ENCODE measurements around the gene ESPN.

Gene ESPN

DNA sequence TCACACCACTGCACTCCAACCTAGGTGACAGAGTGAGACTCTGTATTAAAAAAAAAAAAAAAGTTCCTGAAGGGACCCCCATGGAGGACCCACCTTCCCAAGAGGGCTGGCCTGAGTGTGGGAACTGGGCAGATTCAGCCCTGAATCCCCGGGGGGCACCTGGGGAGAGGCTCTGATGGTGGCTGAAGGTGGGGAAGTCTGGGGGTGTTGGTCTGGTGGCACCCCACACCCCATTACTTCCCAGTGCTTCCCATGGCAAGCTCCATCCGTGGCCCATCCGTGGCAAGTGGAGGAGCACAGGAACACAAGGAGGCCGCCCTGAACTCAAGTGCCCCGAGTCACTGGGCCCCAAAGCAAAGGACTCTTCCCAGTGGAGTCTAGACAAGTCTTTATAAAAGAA is 42.2 kb downstream of the ESPN start:
- Mint-ChIP-seq H3K27me3 (ENCODE audit: low read depth) (no peaks in the 10 kb centered on the region), H3K27ac (peak overlapping the region; percentile 34), H3K4me3 (peak overlapping the region; percentile 63), H3K36me3 (ENCODE audit: low read depth) (peaks cover 27% of the 10 kb centered on the region), H3K9me3 (no peaks in the 10 kb centered on the region), H3K4me1 (ENCODE audit: low read depth) (peaks cover 20% of the 10 kb centered on the region)
- DNase-seq (ENCODE audit: low spot score): no peak

DNA sequence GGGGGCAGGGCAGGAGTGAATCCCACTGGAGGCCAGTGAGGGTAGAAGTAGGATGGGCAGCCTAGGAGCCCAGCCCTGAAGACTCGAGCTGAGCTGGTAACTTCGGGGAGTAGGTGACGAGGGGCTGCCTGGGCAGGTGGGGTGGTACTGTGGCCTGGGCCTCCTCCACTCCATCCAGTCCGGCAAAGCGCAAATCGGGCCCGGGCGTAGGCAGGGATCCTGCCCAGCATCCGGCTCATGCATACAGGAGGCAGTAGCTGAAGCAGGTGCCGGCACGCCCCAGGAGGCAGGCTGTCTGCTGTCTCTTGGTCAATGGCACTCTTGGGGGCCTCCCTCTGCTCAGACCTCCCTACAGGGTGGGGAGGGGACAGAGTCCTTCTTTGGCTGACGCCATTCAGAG is 42.6 kb downstream of the ESPN start:
- peaks cover 19% of the 10 kb centered on the region for H3K4me1 Mint-ChIP-seq (ENCODE audit: low read depth)
- DNase-seq (ENCODE audit: low spot score): no peak
- peaks cover 24% of the 10 kb centered on the region for H3K36me3 Mint-ChIP-seq (ENCODE audit: low read depth)
- H3K4me3 Mint-ChIP-seq: no peak overlapping the region
- no peaks in the 10 kb centered on the region for H3K27me3 Mint-ChIP-seq (ENCODE audit: low read depth)
- peak overlapping the region; percentile 34 for H3K27ac Mint-ChIP-seq
- no peaks in the 10 kb centered on the region for H3K9me3 Mint-ChIP-seq

DNA sequence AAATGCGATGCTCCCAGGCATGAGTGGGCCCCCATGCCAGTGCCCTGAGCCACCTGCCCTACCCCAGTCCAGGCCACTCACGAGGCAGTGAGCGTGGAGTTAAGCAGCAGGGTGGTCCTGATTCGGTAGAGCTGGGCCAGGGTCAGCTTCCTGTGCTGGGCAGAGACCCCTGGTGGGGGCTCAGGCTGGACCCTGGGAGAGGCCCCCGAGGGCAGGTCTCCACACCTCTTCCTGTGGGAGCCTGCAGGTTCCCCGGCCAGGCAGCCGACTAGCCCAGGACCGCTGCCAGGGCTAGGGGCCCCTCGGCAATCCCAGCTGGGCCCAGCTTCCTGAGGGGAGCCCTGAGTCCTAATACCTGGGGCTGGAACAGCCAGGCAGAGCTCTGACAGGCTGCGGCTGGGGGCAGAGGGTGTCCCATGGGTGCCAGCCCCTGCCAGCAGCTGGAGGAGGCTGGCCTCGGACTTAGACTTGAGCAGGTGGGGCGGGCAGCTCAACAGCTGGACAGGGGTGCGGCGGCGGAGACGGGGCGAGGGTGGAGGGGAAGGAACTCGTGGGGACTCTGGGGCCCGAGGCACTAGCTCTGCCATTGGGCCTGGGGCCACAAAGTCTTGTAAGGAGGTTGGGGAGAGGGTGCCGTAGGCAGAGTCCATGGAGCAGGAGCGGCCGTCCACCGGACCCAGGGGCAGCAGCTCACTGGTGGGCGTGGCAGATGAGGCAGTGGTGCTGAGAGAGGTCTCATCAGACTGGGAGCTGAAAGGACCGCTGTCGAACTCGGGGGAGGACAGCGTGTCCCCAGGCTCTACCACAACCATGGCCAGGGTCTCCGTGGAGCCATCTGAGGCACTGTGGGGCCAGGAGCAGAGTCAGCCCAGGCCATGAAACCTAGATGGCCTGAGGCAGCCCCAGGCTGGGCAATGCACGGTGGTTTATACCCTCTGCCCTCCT is 43.4 kb downstream of the ESPN start:
- no peaks in the 10 kb centered on the region for H3K9me3 Mint-ChIP-seq
- H3K4me1 Mint-ChIP-seq (ENCODE audit: low read depth): peaks cover 14% of the 10 kb centered on the region
- peaks cover 17% of the 10 kb centered on the region for H3K36me3 Mint-ChIP-seq (ENCODE audit: low read depth)
- H3K27ac Mint-ChIP-seq: no peak overlapping the region
- DNase-seq (ENCODE audit: low spot score): no peak
- H3K27me3 Mint-ChIP-seq (ENCODE audit: low read depth): no peaks in the 10 kb centered on the region
- no peak overlapping the region for H3K4me3 Mint-ChIP-seq

DNA sequence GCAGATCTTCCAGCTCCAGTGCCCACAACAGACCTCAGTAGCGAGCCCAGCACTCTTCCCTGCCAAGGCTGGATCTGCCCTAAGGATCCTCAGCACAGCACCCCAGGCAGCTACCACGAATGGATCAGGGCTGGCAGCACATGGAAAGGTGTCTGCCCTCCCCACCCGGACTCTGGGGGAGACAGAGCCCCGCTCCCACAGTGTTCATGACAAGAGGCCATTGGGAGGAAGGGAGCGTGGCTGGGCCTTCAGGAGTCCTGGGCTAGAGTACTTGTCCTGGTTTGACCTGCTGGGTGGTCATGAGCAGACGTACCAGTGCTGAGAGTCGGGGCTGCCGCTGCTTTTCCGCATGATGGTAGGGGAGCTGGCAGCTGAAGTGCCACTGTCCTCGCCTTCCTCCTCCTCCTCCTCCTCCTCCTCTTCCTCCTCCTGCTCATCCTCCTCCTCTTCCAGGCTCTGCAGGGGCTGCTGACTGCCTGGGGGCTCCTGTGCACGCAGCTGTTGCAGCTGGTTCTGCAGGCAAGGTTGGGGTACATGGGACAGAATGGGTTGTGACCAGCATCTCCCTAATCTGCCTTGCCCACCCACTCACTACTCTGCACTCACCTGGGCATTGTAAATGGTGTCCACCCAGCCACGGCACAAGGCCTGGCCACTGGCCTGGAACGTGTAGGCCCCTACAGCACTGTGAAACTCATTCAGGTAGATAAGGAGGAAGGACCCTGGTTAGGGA is 44.3 kb downstream of the ESPN start:
- H3K4me3 Mint-ChIP-seq: no peak overlapping the region
- no peak for DNase-seq (ENCODE audit: low spot score)
- H3K4me1 Mint-ChIP-seq (ENCODE audit: low read depth): peaks cover 10% of the 10 kb centered on the region
- peaks cover 13% of the 10 kb centered on the region for H3K36me3 Mint-ChIP-seq (ENCODE audit: low read depth)
- no peak overlapping the region for H3K27ac Mint-ChIP-seq
- H3K9me3 Mint-ChIP-seq: no peaks in the 10 kb centered on the region
- no peaks in the 10 kb centered on the region for H3K27me3 Mint-ChIP-seq (ENCODE audit: low read depth)

DNA sequence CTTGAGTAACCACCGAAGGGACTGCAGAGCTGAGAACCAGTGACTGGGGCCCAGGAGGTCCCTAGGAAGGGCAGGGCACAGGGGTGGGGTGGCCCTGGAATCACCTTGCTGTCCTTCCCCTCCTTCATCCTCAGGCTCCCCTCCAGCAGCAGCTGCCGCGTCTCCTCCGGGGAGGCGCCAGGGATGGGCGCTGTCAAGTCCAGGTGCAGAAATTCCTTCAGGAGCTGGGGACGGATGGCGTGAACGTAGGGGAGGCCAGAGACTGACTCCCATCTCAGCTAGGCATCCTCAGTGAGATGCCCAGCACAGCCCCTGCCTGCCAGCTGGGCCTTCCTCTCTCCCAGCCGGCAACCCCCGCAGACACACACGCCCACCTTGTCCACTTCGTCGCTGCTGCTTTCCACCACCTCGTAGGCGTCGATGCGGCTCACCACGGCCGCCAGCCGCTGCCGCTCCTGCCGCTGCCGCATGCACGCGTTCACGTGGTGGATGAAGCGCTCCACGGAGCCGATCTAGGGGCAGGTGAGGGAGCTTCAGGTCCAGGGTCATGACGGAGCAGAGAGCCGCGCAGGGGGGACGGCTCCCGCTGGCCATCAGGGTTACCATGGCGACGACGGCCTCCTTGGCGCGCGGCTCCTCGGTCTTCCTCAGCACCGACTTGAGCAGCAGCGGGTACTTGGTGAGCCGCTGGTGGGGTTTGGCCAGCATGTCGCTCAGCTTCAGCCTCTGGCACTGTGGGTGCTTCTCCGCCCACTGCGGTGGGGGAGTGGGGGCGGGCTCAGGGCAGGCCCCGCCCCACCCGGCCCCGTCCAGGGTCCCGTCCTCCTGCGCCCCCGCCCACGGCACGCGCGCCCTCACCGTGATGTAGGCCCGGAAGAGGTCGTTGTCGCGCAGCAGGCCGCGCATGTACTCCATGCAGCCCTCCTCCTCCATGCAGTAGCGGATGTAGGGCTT is 45.8 kb downstream of the ESPN start:
- H3K4me3 Mint-ChIP-seq: no peak overlapping the region
- H3K36me3 Mint-ChIP-seq (ENCODE audit: low read depth): peaks cover 2% of the 10 kb centered on the region
- DNase-seq (ENCODE audit: low spot score): no peak
- no peaks in the 10 kb centered on the region for H3K9me3 Mint-ChIP-seq
- H3K27ac Mint-ChIP-seq: no peak overlapping the region
- H3K4me1 Mint-ChIP-seq (ENCODE audit: low read depth): no peaks in the 10 kb centered on the region
- no peaks in the 10 kb centered on the region for H3K27me3 Mint-ChIP-seq (ENCODE audit: low read depth)

DNA sequence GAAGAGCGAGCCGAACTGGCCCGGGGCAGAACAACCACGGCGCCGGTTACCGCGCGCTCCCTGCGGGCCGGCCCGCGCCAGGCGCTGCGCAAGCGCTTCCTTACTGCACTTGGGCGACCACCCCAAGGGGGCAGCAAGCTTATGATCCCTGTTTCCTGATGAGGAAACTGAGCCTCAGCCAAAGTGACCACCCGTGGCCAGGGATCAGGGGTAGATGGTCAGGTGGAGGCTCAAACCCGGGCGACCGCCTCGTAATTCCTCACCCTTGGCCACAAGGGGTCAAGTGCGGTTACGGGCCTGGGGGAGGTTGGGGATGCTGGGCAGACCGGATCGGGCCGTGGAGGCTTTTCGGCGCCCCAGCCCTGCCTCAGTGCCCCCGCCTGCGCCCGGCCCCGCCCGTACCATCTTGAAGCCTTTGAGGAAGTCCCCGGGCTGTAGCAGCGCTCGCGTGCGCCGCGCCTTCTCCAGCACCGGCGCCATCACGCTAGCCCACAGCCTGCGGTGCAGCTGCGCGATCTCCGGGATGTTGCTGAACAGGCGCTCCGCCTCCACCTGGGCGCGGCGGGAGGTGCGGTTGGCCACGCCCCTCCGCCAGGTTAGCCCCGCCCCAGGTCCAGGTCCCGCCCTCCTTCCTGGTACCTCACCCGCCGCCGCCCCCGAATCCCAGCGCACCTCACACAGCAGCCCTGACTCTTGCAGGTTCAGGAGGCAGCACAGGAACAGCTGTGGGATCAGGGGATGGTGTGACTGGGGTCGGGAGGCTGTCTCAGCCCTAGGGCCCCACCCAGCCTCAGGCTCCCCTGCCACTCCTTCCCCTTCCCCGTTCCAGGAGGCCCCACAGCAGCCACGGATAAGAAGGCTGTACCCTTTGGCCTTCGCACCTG is 46.8 kb downstream of the ESPN start:
- no peak overlapping the region for H3K4me3 Mint-ChIP-seq
- H3K27ac Mint-ChIP-seq: no peak overlapping the region
- no peaks in the 10 kb centered on the region for H3K36me3 Mint-ChIP-seq (ENCODE audit: low read depth)
- no peaks in the 10 kb centered on the region for H3K27me3 Mint-ChIP-seq (ENCODE audit: low read depth)
- no peaks in the 10 kb centered on the region for H3K9me3 Mint-ChIP-seq
- H3K4me1 Mint-ChIP-seq (ENCODE audit: low read depth): peaks cover 1% of the 10 kb centered on the region
- DNase-seq (ENCODE audit: low spot score): no peak

DNA sequence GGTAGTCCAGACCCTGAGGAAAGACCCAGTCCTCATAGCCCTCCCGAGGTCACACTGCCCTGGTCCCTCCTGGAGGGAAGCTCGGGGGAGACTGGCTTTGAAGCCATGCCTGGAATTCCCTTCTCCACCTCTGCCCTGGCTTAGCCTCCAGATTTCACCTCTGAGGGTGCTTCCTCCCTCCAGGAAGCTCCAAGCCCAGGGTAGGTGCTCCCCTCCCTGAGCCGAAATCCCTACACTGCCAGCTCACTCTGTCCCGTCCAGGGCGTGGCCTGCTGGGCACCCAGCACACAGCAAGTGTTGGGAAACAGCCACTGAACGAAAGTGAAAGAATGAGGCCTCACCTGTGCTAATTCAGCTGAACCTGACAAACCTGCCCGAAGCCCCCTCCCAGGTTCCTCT is 47.4 kb downstream of the ESPN start:
- H3K4me3 Mint-ChIP-seq: no peak overlapping the region
- no peaks in the 10 kb centered on the region for H3K27me3 Mint-ChIP-seq (ENCODE audit: low read depth)
- H3K27ac Mint-ChIP-seq: no peak overlapping the region
- peaks cover 1% of the 10 kb centered on the region for H3K4me1 Mint-ChIP-seq (ENCODE audit: low read depth)
- no peak for DNase-seq (ENCODE audit: low spot score)
- H3K36me3 Mint-ChIP-seq (ENCODE audit: low read depth): no peaks in the 10 kb centered on the region
- no peaks in the 10 kb centered on the region for H3K9me3 Mint-ChIP-seq

DNA sequence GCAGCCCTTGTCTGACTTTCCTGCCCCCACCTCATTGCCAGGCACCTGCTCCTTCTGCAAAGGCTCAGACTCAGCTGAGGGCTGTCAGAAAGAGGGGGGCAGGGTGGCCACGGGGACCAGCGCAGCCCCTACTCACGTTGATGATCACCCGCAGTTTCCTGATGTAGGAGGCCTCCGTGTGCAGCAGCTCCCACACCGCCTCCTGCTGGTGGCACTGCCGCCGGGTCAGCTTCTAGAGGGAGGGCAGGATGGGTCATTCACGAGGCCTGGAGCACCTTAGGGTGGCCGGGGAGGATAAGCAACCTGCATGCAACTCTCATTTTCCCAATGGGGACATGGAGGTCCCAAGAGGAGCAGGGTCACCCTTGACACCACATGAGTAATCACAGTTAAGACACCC is 47.8 kb downstream of the ESPN start:
- Mint-ChIP-seq H3K4me1 (ENCODE audit: low read depth) (peaks cover 1% of the 10 kb centered on the region), H3K27ac (no peak overlapping the region), H3K27me3 (ENCODE audit: low read depth) (no peaks in the 10 kb centered on the region)

DNA sequence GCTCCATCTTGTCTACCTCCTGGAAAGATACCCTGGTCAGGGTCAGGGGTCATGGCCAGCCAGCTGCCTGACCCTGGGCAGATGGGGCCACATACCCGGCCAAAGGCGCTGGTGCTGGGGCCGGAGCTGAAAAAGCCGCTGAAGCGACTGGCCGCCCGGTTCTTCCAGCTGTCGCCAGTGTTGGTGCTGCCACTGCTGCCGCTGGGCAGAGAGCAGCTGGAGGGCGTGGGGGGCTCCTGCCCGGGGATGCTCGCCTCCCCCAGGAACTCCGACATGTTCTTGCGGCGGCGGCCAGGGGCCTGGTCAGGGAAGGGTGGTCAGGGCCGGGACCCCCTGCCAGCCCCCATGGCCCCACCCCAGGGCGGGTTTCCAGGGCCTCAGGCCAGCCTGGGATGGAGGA is 48.6 kb downstream of the ESPN start:
- Mint-ChIP-seq H3K27me3 (ENCODE audit: low read depth) (no peaks in the 10 kb centered on the region), H3K4me3 (no peak overlapping the region), H3K9me3 (no peaks in the 10 kb centered on the region), H3K4me1 (ENCODE audit: low read depth) (peaks cover 1% of the 10 kb centered on the region), H3K36me3 (ENCODE audit: low read depth) (no peaks in the 10 kb centered on the region), H3K27ac (no peak overlapping the region)
- DNase-seq (ENCODE audit: low spot score): no peak

More for the DNA sequence above, 47.8 kb downstream of the ESPN start:
- Mint-ChIP-seq H3K36me3 (ENCODE audit: low read depth) (no peaks in the 10 kb centered on the region), H3K4me3 (no peak overlapping the region), H3K9me3 (no peaks in the 10 kb centered on the region)
- DNase-seq (ENCODE audit: low spot score): no peak

DNA sequence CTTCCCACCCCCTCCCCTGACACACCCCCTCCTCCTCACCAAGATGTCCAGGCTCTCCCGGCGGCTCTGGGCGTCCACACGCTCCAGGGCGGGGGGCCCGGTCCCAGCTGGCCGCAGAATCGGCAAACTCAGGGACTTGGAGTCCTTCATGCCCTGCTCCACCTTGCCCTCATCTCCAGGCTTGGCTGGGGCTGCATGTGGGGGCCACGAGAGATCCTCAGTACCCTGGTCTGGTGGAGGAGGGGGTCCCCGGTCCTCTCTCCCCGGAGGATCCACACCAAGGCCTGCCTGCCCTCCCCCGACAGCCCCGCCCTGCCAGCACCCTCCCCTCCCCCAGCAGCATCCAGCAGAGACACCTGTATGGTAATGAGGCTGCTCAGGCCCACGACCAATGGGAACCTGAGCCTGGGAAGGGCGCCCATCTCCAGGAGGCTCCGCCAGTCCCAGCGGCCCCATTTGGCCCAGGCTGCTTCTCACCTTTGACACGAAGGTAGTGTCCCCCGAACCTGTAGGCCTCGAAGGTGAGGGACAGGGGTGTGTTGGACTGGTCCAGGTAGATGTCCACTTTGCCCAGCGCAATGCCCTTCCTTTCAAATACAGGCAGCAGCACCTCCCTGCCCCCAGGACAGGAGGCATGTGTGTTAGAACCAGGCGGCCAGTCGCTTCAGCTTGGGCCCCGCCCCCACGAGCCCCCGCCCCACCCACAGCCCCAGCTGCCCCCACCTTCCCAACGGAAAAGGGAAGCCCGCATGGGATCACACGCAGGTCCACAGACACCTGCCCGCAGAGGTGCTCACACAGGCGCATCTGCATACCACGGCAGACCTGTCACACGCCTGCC is 49.6 kb downstream of the ESPN start:
- Mint-ChIP-seq H3K4me1 (ENCODE audit: low read depth) (peaks cover 1% of the 10 kb centered on the region), H3K27ac (no peak overlapping the region), H3K4me3 (no peak overlapping the region), H3K27me3 (ENCODE audit: low read depth) (no peaks in the 10 kb centered on the region), H3K9me3 (no peaks in the 10 kb centered on the region), H3K36me3 (ENCODE audit: low read depth) (no peaks in the 10 kb centered on the region)
- DNase-seq (ENCODE audit: low spot score): no peak

DNA sequence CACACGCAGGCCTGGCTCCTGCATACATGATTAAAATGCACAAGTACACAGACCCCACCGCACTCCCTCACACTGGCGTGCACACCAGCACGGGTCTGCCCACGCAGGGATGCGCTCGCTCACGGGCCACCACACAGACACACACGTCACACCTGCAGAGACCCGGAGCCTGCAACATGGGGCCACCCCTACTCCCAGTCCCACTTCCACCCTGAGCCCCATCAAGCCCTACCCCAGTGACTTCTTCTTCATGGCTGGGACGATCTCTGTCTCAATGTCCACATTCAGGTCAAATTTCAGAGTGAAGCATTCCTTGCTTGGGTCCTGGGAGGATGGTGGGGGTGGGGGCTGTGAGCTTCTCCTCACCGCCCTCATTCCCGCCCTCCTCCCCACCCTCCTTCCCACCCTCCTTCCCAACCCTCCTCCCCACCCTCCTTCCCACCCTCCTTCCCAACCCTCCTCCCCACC is 50.3 kb downstream of the ESPN start:
- no peak for DNase-seq (ENCODE audit: low spot score)
- Mint-ChIP-seq H3K9me3 (no peaks in the 10 kb centered on the region), H3K27ac (no peak overlapping the region), H3K4me3 (no peak overlapping the region), H3K36me3 (ENCODE audit: low read depth) (no peaks in the 10 kb centered on the region), H3K27me3 (ENCODE audit: low read depth) (no peaks in the 10 kb centered on the region), H3K4me1 (ENCODE audit: low read depth) (peaks cover 1% of the 10 kb centered on the region)

DNA sequence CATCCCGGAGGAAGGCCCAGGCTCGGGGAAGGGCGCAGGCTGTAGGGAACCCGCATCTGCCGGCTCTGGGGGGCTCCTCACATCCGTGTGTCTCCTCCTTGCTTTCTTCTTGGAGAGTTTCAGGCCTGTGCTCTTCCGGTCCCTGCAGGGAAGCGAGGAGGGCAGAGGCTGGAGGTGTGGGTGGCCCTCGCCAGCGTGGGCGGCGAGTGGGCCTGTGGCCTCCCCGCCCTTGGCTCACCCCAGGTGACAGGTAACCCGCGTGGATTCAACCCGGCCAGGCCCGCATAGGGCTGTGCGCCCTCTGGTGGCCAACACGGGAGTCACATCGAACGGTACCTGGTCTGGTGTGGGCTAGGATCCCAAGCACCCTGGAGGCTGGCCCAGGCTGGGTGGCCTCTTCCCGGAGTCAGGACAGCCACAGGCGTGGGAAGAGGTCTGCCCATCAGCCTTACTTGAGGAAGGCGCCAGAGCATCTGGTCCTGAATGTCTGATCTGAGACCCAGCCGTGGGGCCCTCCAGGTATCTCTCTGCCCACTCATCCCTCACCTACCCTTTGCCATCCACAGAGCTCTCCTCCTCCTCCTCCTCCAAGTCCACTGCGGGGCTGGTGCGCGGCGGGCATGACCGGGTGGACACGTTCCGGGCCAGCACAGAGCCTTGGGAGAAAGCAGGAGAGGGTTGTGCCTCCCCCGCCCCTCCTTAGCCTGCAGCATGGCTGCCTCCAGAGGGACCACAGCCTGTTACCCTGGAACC is 51.0 kb downstream of the ESPN start:
- H3K9me3 Mint-ChIP-seq: no peaks in the 10 kb centered on the region
- H3K4me1 Mint-ChIP-seq (ENCODE audit: low read depth): peaks cover 1% of the 10 kb centered on the region
- H3K36me3 Mint-ChIP-seq (ENCODE audit: low read depth): no peaks in the 10 kb centered on the region
- H3K27ac Mint-ChIP-seq: no peak overlapping the region
- H3K4me3 Mint-ChIP-seq: no peak overlapping the region
- DNase-seq (ENCODE audit: low spot score): peak; percentile 60
- H3K27me3 Mint-ChIP-seq (ENCODE audit: low read depth): no peaks in the 10 kb centered on the region
